ENCODE results near the gene QKI. TPM values are rescaled to one million over a fixed set of nuclear protein-coding genes. Genes with fewer than 3 reads are reported as not detected.

Gene QKI
- total RNA-seq, 1 experiment from 2014 or later, result 0.04 TPM

DNA sequence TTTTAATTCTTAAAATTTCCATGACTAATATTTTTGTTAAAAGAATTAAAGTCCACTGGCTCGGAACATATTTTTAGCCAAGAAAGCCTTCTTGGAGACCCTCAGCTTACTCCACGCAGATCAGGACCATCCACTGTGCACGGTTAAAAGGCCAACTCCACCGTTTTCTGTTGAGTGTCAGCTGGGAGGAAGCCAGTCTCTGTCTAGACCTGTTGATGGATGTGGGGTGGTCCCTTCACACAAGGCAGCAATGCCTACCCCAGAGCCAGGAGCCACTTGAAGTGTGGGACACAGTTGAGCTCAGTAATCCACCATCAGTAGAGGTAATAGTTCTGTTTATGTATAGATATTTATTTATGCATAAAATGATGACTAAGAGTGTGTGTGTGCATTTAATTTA lies 19.9 kb upstream of the QKI start:
- Histone ChIP-seq H3K79me2 (ENCODE audit: low read length) (no peaks in the 10 kb centered on the region), H3K36me3 (ENCODE audit: insufficient read depth, low read length) (no peaks in the 10 kb centered on the region), H3K9me3 (ENCODE audit: low read length) (peaks cover 14% of the 10 kb centered on the region), H3K4me3 (ENCODE audit: low read length) (no peak overlapping the region), H3K9me2 (replicated peaks; ENCODE audit: insufficient read depth, low read length) (no peaks in the 10 kb centered on the region), H3K27ac (ENCODE audit: low read length) (no peak overlapping the region), H3K9ac (ENCODE audit: low read length) (no peak overlapping the region), H3K27me3 (ENCODE audit: low read length) (no peaks in the 10 kb centered on the region), H3K4me1 (ENCODE audit: low read length) (no peaks in the 10 kb centered on the region), H3K4me2 (ENCODE audit: low read depth, low read length, poor library complexity, severe bottlenecking) (no peak overlapping the region), H2AFZ (ENCODE audit: low read length) (no peak overlapping the region), H4K20me1 (ENCODE audit: insufficient read depth, low read depth, low read length) (no peaks in the 10 kb centered on the region)
- DNase-seq, result no peak

DNA sequence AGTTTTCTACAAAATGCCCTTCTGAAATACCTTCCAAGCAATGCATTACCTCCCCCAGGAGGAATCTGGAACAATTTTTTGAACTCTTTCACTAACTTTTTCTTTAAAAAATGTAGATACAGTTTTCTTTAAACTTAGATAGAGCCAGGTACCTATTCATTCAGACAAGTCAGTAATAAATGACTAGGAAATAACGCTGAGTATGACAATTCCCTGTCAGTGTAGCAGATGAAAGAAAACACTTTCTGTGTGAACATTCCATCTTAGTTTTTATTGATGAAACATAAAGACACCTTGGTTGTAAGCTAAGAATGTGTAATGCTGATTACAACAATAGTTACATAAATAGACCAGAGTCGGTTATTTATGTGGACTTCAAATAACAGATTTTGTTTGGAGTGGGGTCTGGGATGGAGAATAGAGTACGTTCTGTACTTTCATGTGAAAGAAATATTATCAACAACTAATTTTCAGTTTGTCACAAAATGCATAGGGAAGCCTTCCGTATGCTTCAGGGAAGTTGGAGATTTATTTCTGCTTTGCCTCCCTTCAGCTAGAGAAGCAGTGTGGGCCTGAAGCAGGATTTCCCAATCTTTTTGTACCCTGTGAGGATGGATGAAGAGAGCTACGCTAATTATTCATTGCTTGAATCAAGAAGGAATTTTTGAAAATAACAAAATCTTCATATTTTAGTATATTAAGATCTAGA lies 19.2 kb upstream of the QKI start:
- no peak overlapping the region for H3K27ac ChIP-seq (ENCODE audit: low read length)
- H2AFZ ChIP-seq (ENCODE audit: low read length), result no peak overlapping the region
- H4K20me1 ChIP-seq (ENCODE audit: insufficient read depth, low read depth, low read length), result no peaks in the 10 kb centered on the region
- no peak overlapping the region for H3K4me2 ChIP-seq (ENCODE audit: low read depth, low read length, poor library complexity, severe bottlenecking)
- no peak for DNase-seq
- no peaks in the 10 kb centered on the region for H3K9me2 ChIP-seq (replicated peaks; ENCODE audit: insufficient read depth, low read length)
- H3K4me1 ChIP-seq (ENCODE audit: low read length), result no peaks in the 10 kb centered on the region
- H3K79me2 ChIP-seq (ENCODE audit: low read length), result no peaks in the 10 kb centered on the region
- no peaks in the 10 kb centered on the region for H3K36me3 ChIP-seq (ENCODE audit: insufficient read depth, low read length)
- no peaks in the 10 kb centered on the region for H3K27me3 ChIP-seq (ENCODE audit: low read length)
- H3K9me3 ChIP-seq (ENCODE audit: low read length), result peaks cover 14% of the 10 kb centered on the region
- H3K9ac ChIP-seq (ENCODE audit: low read length), result no peak overlapping the region
- H3K4me3 ChIP-seq (ENCODE audit: low read length), result no peak overlapping the region

DNA sequence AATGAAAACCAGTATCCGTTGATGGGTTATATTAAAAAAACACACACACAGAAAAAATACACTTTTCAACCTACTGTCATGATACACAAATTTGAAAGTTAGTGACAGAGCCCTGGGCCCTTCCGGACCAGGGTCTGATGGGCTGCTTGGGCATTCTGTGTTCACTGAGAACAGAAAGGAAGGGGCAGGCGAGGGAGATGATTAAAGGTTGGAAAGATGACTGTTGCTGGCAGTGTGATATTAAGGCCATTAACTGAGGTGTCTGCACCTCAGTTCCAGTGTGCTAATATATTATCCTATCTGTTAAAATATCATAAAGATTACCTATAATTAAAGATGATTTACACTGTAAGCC lies 18.7 kb upstream of the QKI start:
- H3K27ac ChIP-seq (ENCODE audit: low read length), result no peak overlapping the region
- no peak overlapping the region for H3K9ac ChIP-seq (ENCODE audit: low read length)
- H3K4me3 ChIP-seq (ENCODE audit: low read length), result no peak overlapping the region
- no peaks in the 10 kb centered on the region for H3K36me3 ChIP-seq (ENCODE audit: insufficient read depth, low read length)
- H2AFZ ChIP-seq (ENCODE audit: low read length), result no peak overlapping the region
- H3K79me2 ChIP-seq (ENCODE audit: low read length), result no peaks in the 10 kb centered on the region
- no peaks in the 10 kb centered on the region for H3K9me2 ChIP-seq (replicated peaks; ENCODE audit: insufficient read depth, low read length)
- H3K4me1 ChIP-seq (ENCODE audit: low read length), result no peaks in the 10 kb centered on the region
- H3K9me3 ChIP-seq (ENCODE audit: low read length), result peaks cover 14% of the 10 kb centered on the region
- no peaks in the 10 kb centered on the region for H4K20me1 ChIP-seq (ENCODE audit: insufficient read depth, low read depth, low read length)
- H3K27me3 ChIP-seq (ENCODE audit: low read length), result no peaks in the 10 kb centered on the region
- no peak overlapping the region for H3K4me2 ChIP-seq (ENCODE audit: low read depth, low read length, poor library complexity, severe bottlenecking)
- no peak for DNase-seq

DNA sequence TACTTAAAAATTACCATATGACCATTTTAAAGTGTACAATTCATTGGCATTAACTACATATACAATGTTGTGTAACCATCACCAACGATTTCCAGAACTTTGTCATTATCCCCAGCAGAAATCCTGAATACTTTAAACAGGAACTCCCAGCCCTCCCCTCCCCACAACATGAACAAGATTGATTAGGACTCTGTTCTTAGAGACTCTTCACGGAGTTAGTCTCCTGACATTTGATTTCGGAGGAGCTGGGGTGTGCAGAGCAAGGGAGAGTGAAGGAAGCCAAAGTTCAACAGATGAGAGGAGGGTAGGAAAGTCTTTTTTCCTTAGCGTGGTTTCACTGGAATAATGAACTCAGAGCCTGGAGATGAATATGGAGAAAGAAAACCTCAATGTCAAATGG lies 17.2 kb upstream of the QKI start:
- Histone ChIP-seq H3K4me2 (ENCODE audit: low read depth, low read length, poor library complexity, severe bottlenecking) (no peak overlapping the region), H3K27ac (ENCODE audit: low read length) (no peak overlapping the region), H3K9ac (ENCODE audit: low read length) (no peak overlapping the region), H3K4me1 (ENCODE audit: low read length) (no peaks in the 10 kb centered on the region), H3K9me2 (replicated peaks; ENCODE audit: insufficient read depth, low read length) (no peaks in the 10 kb centered on the region), H3K36me3 (ENCODE audit: insufficient read depth, low read length) (no peaks in the 10 kb centered on the region), H3K9me3 (ENCODE audit: low read length) (peaks cover 7% of the 10 kb centered on the region; the same call in 1 of the 2 replicates), H3K27me3 (ENCODE audit: low read length) (no peaks in the 10 kb centered on the region), H3K4me3 (ENCODE audit: low read length) (no peak overlapping the region), H4K20me1 (ENCODE audit: insufficient read depth, low read depth, low read length) (no peaks in the 10 kb centered on the region), H2AFZ (ENCODE audit: low read length) (no peak overlapping the region), H3K79me2 (ENCODE audit: low read length) (no peaks in the 10 kb centered on the region)
- no peak for DNase-seq

DNA sequence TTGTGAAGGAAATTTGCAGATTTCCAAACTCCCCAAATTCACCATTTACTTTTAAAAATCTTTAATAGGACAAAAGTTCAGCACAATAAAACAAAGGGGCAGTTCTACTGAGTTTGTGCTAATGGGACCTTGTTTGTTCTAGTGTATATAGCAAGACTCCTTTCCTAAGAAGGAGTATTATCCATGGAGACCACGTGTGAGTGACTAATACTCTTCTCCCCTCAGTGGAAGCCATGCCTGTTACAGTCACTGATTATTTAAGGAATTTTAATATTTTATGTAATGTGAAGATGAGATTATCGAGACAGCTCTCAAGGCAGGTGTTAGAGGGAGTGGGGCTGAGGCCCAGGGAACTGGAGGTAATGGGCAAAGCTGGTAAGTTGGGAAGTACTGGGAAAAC lies 16.4 kb upstream of the QKI start:
- H3K4me3 ChIP-seq (ENCODE audit: low read length), result no peak overlapping the region
- no peak overlapping the region for H3K27ac ChIP-seq (ENCODE audit: low read length)
- no peak overlapping the region for H3K9ac ChIP-seq (ENCODE audit: low read length)
- no peak for DNase-seq
- no peaks in the 10 kb centered on the region for H3K36me3 ChIP-seq (ENCODE audit: insufficient read depth, low read length)
- no peaks in the 10 kb centered on the region for H4K20me1 ChIP-seq (ENCODE audit: insufficient read depth, low read depth, low read length)
- H3K9me3 ChIP-seq (ENCODE audit: low read length), result peaks cover 5% of the 10 kb centered on the region; the same call in 1 of the 2 replicates
- H3K4me1 ChIP-seq (ENCODE audit: low read length), result no peaks in the 10 kb centered on the region
- H3K4me2 ChIP-seq (ENCODE audit: low read depth, low read length, poor library complexity, severe bottlenecking), result no peak overlapping the region
- H3K9me2 ChIP-seq (replicated peaks; ENCODE audit: insufficient read depth, low read length), result no peaks in the 10 kb centered on the region
- H3K27me3 ChIP-seq (ENCODE audit: low read length), result no peaks in the 10 kb centered on the region
- no peak overlapping the region for H2AFZ ChIP-seq (ENCODE audit: low read length)
- no peaks in the 10 kb centered on the region for H3K79me2 ChIP-seq (ENCODE audit: low read length)

DNA sequence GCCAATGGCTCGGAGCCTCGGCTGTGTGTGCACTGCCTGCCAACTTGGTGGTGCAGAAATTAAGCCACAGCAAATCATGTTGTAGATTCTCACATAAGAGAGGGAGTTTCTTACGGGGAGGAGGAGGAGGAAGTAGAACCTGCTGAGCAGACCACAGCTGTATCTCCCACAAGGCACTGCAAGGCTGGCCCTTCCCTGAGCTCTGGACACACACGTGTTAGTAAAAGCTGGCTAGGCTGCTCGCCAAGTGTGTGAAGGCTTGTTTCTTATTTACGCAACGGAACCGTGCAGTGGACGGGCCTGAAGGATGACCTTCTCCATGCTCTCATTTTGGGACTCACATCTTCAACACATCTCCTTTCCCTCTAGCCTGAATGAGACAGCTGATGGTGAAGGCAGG lies 15.7 kb upstream of the QKI start:
- no peaks in the 10 kb centered on the region for H3K36me3 ChIP-seq (ENCODE audit: insufficient read depth, low read length)
- no peaks in the 10 kb centered on the region for H3K79me2 ChIP-seq (ENCODE audit: low read length)
- no peaks in the 10 kb centered on the region for H4K20me1 ChIP-seq (ENCODE audit: insufficient read depth, low read depth, low read length)
- H3K4me3 ChIP-seq (ENCODE audit: low read length), result no peak overlapping the region
- no peak overlapping the region for H3K9ac ChIP-seq (ENCODE audit: low read length)
- no peak overlapping the region for H3K4me2 ChIP-seq (ENCODE audit: low read depth, low read length, poor library complexity, severe bottlenecking)
- H3K9me3 ChIP-seq (ENCODE audit: low read length), result peaks cover 2% of the 10 kb centered on the region; the same call in 1 of the 2 replicates
- no peaks in the 10 kb centered on the region for H3K4me1 ChIP-seq (ENCODE audit: low read length)
- H2AFZ ChIP-seq (ENCODE audit: low read length), result no peak overlapping the region
- DNase-seq, result no peak
- no peaks in the 10 kb centered on the region for H3K27me3 ChIP-seq (ENCODE audit: low read length)
- H3K27ac ChIP-seq (ENCODE audit: low read length), result no peak overlapping the region
- no peaks in the 10 kb centered on the region for H3K9me2 ChIP-seq (replicated peaks; ENCODE audit: insufficient read depth, low read length)

DNA sequence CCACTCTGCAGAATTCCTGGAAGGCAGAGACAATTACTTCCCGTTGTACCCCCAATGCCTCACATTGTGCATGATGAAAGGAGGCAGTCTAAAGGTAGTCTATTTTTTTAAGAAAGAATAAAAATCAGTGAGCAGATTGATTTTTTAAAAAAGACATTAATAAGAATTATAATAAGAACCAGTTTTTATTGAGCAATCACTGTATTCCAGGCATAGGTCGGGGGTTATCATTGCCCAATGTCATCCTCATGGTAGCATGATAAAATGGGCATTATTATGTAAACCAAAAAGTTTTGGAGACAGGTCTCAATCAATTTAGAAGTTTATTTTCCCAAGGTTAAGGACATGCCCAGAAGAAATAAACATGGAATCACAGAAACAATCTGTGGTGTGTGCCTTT lies 14.0 kb upstream of the QKI start:
- no peak overlapping the region for H2AFZ ChIP-seq (ENCODE audit: low read length)
- no peaks in the 10 kb centered on the region for H3K27me3 ChIP-seq (ENCODE audit: low read length)
- H3K9ac ChIP-seq (ENCODE audit: low read length), result no peak overlapping the region
- H3K9me2 ChIP-seq (replicated peaks; ENCODE audit: insufficient read depth, low read length), result no peaks in the 10 kb centered on the region
- H3K4me2 ChIP-seq (ENCODE audit: low read depth, low read length, poor library complexity, severe bottlenecking), result no peak overlapping the region
- DNase-seq, result no peak
- no peak overlapping the region for H3K4me3 ChIP-seq (ENCODE audit: low read length)
- no peaks in the 10 kb centered on the region for H4K20me1 ChIP-seq (ENCODE audit: insufficient read depth, low read depth, low read length)
- no peaks in the 10 kb centered on the region for H3K79me2 ChIP-seq (ENCODE audit: low read length)
- H3K27ac ChIP-seq (ENCODE audit: low read length), result no peak overlapping the region
- no peaks in the 10 kb centered on the region for H3K36me3 ChIP-seq (ENCODE audit: insufficient read depth, low read length)
- H3K9me3 ChIP-seq (ENCODE audit: low read length), result no peaks in the 10 kb centered on the region
- no peaks in the 10 kb centered on the region for H3K4me1 ChIP-seq (ENCODE audit: low read length)

DNA sequence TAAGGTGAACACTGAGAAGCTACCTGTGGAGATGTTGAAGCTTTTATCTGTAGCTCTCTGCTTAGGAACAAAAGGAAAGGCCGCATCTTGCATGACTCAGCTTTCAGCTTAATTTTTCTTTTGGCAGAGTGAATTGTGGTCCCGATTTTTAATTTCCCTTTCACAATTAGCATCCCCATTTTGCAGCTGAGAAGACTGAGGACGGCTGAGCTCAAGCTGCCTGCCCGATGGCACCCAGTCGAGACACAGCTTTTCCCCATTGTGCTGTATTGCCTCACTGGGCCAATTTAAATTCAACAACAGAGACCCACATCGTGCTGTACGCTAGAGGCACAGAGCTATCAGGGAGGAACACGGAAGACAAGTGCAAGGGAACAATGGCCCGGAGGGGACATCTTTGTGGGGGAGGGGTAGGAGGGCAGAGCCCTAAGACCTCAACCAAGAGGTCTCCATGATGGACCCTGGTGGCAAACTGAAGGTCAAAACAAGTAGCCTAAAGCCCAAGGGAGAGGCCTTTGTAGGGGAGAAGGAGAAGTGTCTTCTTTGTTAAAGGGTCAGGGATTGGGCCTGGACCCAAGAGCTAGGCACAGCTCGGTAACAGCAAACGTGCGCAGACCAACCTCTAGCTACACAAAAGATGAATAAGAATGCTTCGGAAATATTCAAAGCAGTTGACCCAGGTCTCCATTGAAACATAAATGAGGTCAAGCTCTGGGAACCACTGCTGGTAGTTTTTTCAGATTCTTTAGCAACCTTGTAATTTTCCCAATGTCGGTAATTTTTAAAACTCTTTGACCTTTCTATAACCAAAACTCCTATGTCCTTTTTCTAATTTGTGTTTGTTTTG lies 13.3 kb upstream of the QKI start:
- Histone ChIP-seq H3K9ac (ENCODE audit: low read length) (no peak overlapping the region), H3K27ac (ENCODE audit: low read length) (no peak overlapping the region), H3K9me2 (replicated peaks; ENCODE audit: insufficient read depth, low read length) (no peaks in the 10 kb centered on the region), H3K27me3 (ENCODE audit: low read length) (no peaks in the 10 kb centered on the region), H2AFZ (ENCODE audit: low read length) (no peak overlapping the region), H4K20me1 (ENCODE audit: insufficient read depth, low read depth, low read length) (no peaks in the 10 kb centered on the region), H3K9me3 (ENCODE audit: low read length) (no peaks in the 10 kb centered on the region), H3K4me1 (ENCODE audit: low read length) (no peaks in the 10 kb centered on the region), H3K79me2 (ENCODE audit: low read length) (no peaks in the 10 kb centered on the region), H3K4me3 (ENCODE audit: low read length) (no peak overlapping the region), H3K4me2 (ENCODE audit: low read depth, low read length, poor library complexity, severe bottlenecking) (no peak overlapping the region), H3K36me3 (ENCODE audit: insufficient read depth, low read length) (no peaks in the 10 kb centered on the region)
- no peak for DNase-seq
